ENCODE measurements around the gene TMEM240. TPM values are rescaled to one million over a fixed set of nuclear protein-coding genes. Genes with fewer than 3 reads are reported as not detected.
A peak's percentile ranks its signal among the peaks of the same experiment; 100 is the strongest.

Gene TMEM240
- total RNA-seq, 2 experiments from 2014 or later = 0.76 to 2.1 TPM

GRCh38 chr1:1556505-1556904 is 16.1 kb upstream of the TMEM240 start:
- intact Hi-C loops (cut with micrococcal nuclease; ENCODE audit: unreplicated experiment) = no loop called here
- Histone ChIP-seq H3K9me3 (ENCODE audit: low read length) (no peaks in the 10 kb centered on the region), H3K79me2 (ENCODE audit: insufficient read depth, low read depth, low read length) (no peaks in the 10 kb centered on the region; the same call in 1 of the 2 replicates), H3K4me1 (ENCODE audit: insufficient read depth, low read length, poor library complexity, severe bottlenecking) (peaks cover 33% of the 10 kb centered on the region), H3K4me2 (ENCODE audit: low read length) (peak overlapping the region; percentile 57), H4K20me1 (ENCODE audit: insufficient read depth, low read length) (no peaks in the 10 kb centered on the region), H2AFZ (ENCODE audit: low read length) (no peak overlapping the region), H3K4me3 (ENCODE audit: low read depth, low read length, poor library complexity, severe bottlenecking) (no peak overlapping the region), H3K9me2 (ENCODE audit: insufficient read depth, low read length) (no peaks in the 10 kb centered on the region), H3K36me3 (ENCODE audit: insufficient read depth, low read length) (peaks cover 30% of the 10 kb centered on the region), H3K27ac (ENCODE audit: low read depth, low read length, poor library complexity, severe bottlenecking) (peak overlapping the region; percentile 72)
- TF ChIP-seq, protein P1, sequence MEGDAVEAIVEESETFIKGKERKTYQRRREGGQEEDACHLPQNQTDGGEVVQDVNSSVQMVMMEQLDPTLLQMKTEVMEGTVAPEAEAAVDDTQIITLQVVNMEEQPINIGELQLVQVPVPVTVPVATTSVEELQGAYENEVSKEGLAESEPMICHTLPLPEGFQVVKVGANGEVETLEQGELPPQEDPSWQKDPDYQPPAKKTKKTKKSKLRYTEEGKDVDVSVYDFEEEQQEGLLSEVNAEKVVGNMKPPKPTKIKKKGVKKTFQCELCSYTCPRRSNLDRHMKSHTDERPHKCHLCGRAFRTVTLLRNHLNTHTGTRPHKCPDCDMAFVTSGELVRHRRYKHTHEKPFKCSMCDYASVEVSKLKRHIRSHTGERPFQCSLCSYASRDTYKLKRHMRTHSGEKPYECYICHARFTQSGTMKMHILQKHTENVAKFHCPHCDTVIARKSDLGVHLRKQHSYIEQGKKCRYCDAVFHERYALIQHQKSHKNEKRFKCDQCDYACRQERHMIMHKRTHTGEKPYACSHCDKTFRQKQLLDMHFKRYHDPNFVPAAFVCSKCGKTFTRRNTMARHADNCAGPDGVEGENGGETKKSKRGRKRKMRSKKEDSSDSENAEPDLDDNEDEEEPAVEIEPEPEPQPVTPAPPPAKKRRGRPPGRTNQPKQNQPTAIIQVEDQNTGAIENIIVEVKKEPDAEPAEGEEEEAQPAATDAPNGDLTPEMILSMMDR (conservative IDR thresholded peaks at IDR 0.05; ENCODE audit: low read length) = no peak
- no peak for TF ChIP-seq EZH2phosphoT487 (IDR thresholded peaks at IDR 0.05; ENCODE audit: borderline replicate concordance, low read depth, low read length)
- DNase-seq (ENCODE audit: low spot score) = no peak
- ChIA-PET POLR2A (interaction anchor here (1.6 kb wide), 1 partner anchor 14 kb away, joined by 6 read pairs; no protein-coding TSS in a partner anchor), CTCF (ENCODE audit: unreplicated experiment) (no interaction called here)
- BruUV-seq (replicated peaks) = no TSS peak

DNA sequence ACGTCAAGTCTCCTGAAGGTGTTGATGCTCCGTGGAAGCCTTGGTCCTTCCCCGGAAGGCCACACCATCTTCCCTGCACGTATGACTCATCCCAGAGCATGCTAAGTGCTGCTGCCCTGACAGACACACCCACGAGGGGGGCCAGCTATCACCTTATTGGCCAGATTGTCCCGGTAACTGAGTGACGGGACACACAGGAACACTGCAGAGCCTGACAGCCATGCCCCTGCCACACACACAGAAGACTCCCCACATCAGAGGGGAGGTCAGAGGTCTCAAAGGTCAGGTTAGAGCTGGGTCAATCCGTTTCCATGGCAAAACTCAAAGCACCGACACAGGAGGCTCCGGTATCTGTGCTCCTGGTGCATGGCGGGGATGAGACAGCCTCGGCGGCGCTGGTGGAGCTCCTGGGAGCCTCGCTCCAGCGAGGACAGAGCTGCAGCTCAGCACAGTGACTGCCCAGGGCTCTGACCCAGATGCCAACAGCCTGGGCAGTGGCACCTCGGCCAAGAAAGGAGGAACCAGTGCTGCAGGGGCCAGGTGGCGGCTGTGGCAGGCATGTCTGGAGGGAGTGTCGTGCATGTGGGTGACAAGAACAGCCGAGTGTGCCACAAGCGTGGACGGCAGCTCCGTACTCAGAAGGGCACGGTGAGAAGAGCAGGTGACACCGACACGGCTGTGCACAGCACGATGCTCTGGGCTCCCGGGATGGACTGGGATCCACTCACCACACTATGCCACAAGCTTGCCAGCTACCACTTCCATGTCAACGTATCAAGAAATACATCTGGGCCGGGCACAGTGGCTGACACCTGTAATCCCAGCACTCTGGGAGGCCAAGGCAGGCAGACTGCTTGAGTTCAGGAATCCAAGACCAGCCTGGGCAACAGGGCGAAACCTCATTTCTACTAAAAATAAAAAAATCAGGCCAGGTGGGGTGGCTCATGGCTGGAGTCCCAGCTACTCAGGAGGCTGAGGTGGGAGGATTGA is 14.8 kb upstream of the TMEM240 start:
- no peaks in the 10 kb centered on the region for H4K20me1 ChIP-seq (ENCODE audit: insufficient read depth, low read length)
- intact Hi-C loops (cut with micrococcal nuclease; ENCODE audit: unreplicated experiment) = no loop called here
- H3K4me3 ChIP-seq (ENCODE audit: low read depth, low read length, poor library complexity, severe bottlenecking) = no peak overlapping the region
- POLR2A ChIA-PET = no interaction called here
- no TSS peak for BruUV-seq (replicated peaks)
- H2AFZ ChIP-seq (ENCODE audit: low read length) = no peak overlapping the region
- H3K9me3 ChIP-seq (ENCODE audit: low read length) = no peaks in the 10 kb centered on the region
- peaks cover 17% of the 10 kb centered on the region; the same call in 1 of the 2 replicates for H3K36me3 ChIP-seq (ENCODE audit: insufficient read depth, low read length)
- no peak overlapping the region for H3K27ac ChIP-seq (ENCODE audit: low read depth, low read length, poor library complexity, severe bottlenecking)
- no peak overlapping the region for H3K4me2 ChIP-seq (ENCODE audit: low read length)
- DNase-seq (ENCODE audit: low spot score) = no peak
- H3K9me2 ChIP-seq (ENCODE audit: insufficient read depth, low read length) = no peaks in the 10 kb centered on the region
- CTCF ChIA-PET (ENCODE audit: unreplicated experiment) = no interaction called here
- H3K79me2 ChIP-seq (ENCODE audit: insufficient read depth, low read depth, low read length) = no peaks in the 10 kb centered on the region; the same call in 1 of the 2 replicates
- TF ChIP-seq, protein P1 (conservative IDR thresholded peaks at IDR 0.05; ENCODE audit: low read length) = no peak
- no peak for TF ChIP-seq EZH2phosphoT487 (IDR thresholded peaks at IDR 0.05; ENCODE audit: borderline replicate concordance, low read depth, low read length)
- peaks cover 33% of the 10 kb centered on the region for H3K4me1 ChIP-seq (ENCODE audit: insufficient read depth, low read length, poor library complexity, severe bottlenecking)

DNA sequence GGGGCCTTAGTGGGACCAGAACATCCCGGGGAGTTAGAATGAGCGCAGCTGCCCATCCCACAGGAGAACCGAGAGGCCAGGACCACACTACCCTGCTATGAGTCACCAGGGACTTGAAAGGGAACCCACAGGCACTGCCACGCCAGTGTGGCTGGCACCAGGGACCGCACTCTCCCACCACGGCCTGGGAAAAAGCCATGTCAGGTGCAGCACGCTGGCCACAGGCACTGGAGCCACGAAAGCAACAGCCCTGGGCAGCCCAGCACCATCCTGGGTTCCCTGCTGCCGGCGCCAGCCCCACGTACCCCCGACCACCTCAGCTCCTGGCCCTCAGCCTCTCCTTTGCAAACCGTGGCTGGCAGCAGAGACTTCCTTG is 14.1 kb upstream of the TMEM240 start:
- H2AFZ ChIP-seq (ENCODE audit: low read length) = no peak overlapping the region
- H3K4me1 ChIP-seq (ENCODE audit: insufficient read depth, low read length, poor library complexity, severe bottlenecking) = peaks cover 33% of the 10 kb centered on the region
- CTCF ChIA-PET (ENCODE audit: unreplicated experiment) = no interaction called here
- TF ChIP-seq, protein P1 (conservative IDR thresholded peaks at IDR 0.05; ENCODE audit: low read length) = no peak
- TF ChIP-seq EZH2phosphoT487 (IDR thresholded peaks at IDR 0.05; ENCODE audit: borderline replicate concordance, low read depth, low read length) = no peak
- no peaks in the 10 kb centered on the region; the same call in 1 of the 2 replicates for H3K79me2 ChIP-seq (ENCODE audit: insufficient read depth, low read depth, low read length)
- BruUV-seq (replicated peaks) = no TSS peak
- DNase-seq (ENCODE audit: low spot score) = no peak
- H3K36me3 ChIP-seq (ENCODE audit: insufficient read depth, low read length) = peaks cover 13% of the 10 kb centered on the region; the same call in 1 of the 2 replicates
- POLR2A ChIA-PET = no interaction called here
- H4K20me1 ChIP-seq (ENCODE audit: insufficient read depth, low read length) = no peaks in the 10 kb centered on the region
- no peak overlapping the region for H3K4me3 ChIP-seq (ENCODE audit: low read depth, low read length, poor library complexity, severe bottlenecking)
- no peak overlapping the region for H3K27ac ChIP-seq (ENCODE audit: low read depth, low read length, poor library complexity, severe bottlenecking)
- no peaks in the 10 kb centered on the region for H3K9me3 ChIP-seq (ENCODE audit: low read length)
- intact Hi-C loops (cut with micrococcal nuclease; ENCODE audit: unreplicated experiment) = no loop called here
- no peak overlapping the region for H3K4me2 ChIP-seq (ENCODE audit: low read length)
- H3K9me2 ChIP-seq (ENCODE audit: insufficient read depth, low read length) = no peaks in the 10 kb centered on the region
